ENCODE results near the gene FARS2. TPM values are rescaled to one million over a fixed set of nuclear protein-coding genes. Genes with fewer than 3 reads are reported as not detected.

Gene FARS2
- polyA plus RNA-seq, 2 of the 4 experiments (the other 2 are of a cell fraction) = 12.9 to 17.5 TPM

GRCh38 chr6:5498579-5498899, 237.2 kb downstream of the FARS2 start:
- no peak for ATAC-seq
- no peak for TF ChIP-seq TP53 (CRISPR knock-in tag; IDR thresholded peaks at IDR 0.05)
- no peak for TF ChIP-seq SMC3 (IDR thresholded peaks at IDR 0.05)
- no peak for TF ChIP-seq KDM5A (IDR thresholded peaks at IDR 0.05)
- no peak for TF ChIP-seq POLR2AphosphoS2 (conservative IDR thresholded peaks at IDR 0.05; ENCODE audit: low read length)
- TF ChIP-seq RCOR1 (IDR thresholded peaks at IDR 0.05; ENCODE audit: low read depth, low read length) = no peak
- TF ChIP-seq ESRRA (IDR thresholded peaks at IDR 0.05; ENCODE audit: borderline replicate concordance, low read length) = no peak
- TF ChIP-seq RNF2 (IDR thresholded peaks at IDR 0.05; ENCODE audit: borderline replicate concordance, low read depth) = no peak
- TF ChIP-seq EHMT2 (IDR thresholded peaks at IDR 0.05; ENCODE audit: low read depth) = no peak
- TF ChIP-seq, protein P1, sequence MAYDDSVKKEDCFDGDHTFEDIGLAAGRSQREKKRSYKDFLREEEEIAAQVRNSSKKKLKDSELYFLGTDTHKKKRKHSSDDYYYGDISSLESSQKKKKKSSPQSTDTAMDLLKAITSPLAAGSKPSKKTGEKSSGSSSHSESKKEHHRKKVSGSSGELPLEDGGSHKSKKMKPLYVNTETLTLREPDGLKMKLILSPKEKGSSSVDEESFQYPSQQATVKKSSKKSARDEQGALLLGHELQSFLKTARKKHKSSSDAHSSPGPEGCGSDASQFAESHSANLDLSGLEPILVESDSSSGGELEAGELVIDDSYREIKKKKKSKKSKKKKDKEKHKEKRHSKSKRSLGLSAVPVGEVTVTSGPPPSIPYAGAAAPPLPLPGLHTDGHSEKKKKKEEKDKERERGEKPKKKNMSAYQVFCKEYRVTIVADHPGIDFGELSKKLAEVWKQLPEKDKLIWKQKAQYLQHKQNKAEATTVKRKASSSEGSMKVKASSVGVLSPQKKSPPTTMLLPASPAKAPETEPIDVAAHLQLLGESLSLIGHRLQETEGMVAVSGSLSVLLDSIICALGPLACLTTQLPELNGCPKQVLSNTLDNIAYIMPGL (CRISPR knock-in tag; IDR thresholded peaks at IDR 0.05; ENCODE audit: borderline replicate concordance) = no peak
- TF ChIP-seq ELK1 (IDR thresholded peaks at IDR 0.05; ENCODE audit: low read depth, low read length) = no peak
- no peak for TF ChIP-seq CBX8 (IDR thresholded peaks at IDR 0.05)
- WGBS (ENCODE audit: missing lambda C conversion rate) = 96% methylated on average over 1 of the region's 1 CpG

DNA sequence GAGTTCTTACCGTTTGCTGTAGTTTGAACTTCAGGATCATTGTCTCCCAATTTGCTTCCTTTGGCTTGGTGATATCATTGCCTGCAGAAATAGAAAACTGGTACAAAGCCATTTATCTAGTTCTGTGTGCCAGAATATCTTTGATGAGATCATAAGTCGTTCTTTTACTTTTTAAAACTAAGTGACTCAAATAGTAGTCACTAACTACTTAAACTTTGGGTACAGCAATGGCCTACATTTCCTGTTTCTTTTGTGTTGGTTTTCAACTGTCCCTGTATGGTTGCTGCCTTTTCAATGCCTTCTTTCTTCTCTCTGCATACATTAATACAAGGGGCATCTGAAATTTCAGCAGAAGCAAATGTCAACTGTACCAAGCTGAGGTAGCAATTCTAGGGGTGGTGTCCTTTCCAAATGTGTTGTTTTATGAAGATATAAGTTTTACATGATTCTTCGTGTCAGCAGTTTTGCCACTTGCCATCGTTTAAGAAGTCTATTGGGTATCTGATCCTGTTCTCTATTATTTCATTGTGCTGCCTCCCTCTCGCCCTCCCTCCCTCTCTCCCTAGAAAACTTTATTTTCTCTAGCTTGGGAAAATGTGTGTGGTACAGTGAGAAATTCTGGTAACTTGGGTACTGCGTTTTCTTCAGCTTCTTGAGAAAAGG, 238.5 kb downstream of the FARS2 start:
- ChIA-PET CTCF (interaction anchor here (1.5 kb wide), 1 partner anchor 29 kb away, joined by 4 read pairs; no protein-coding TSS in a partner anchor), POLR2A (no interaction called here)
- 76% methylated on average over 6 of the region's 6 CpGs for WGBS (ENCODE audit: missing lambda C conversion rate)
- Histone ChIP-seq H3K9me3 (no peaks in the 10 kb centered on the region), H3K4me3 (no peak overlapping the region), H3K27ac (no peak overlapping the region), H3K4me1 (no peaks in the 10 kb centered on the region), H3K4me2 (no peak overlapping the region)
- DNase-seq (ENCODE audit: low read depth in 1 of 2, low spot score in 1 of 2) = no peak
- no peak for FAIRE-seq
- ATAC-seq = no peak
- TF ChIP-seq ZNF302 (CRISPR knock-in tag; IDR thresholded peaks at IDR 0.05) = no peak
- TF ChIP-seq MAFK (IDR thresholded peaks at IDR 0.05; ENCODE audit: partially characterized antibody) = peak; percentile 51
- no peak for TF ChIP-seq SREBF2 (IDR thresholded peaks at IDR 0.05)

More at GRCh38 chr6:5498579-5498899, 237.2 kb downstream of the FARS2 start:
- POLR2A ChIA-PET = no interaction called here
- Histone ChIP-seq H3K27ac (no peak overlapping the region), H3K4me2 (no peak overlapping the region), H3K4me3 (no peak overlapping the region), H3K9me3 (no peaks in the 10 kb centered on the region), H3K4me1 (no peaks in the 10 kb centered on the region)
- CTCF ChIA-PET = interaction anchor here (0.9 to 1.5 kb wide), 2 partner anchors 13 to 28 kb away, joined by 3 to 4 read pairs; no protein-coding TSS in a partner anchor
- FAIRE-seq (no peak), DNase-seq (ENCODE audit: low read depth in 1 of 2, low spot score in 1 of 2) (no peak)

DNA sequence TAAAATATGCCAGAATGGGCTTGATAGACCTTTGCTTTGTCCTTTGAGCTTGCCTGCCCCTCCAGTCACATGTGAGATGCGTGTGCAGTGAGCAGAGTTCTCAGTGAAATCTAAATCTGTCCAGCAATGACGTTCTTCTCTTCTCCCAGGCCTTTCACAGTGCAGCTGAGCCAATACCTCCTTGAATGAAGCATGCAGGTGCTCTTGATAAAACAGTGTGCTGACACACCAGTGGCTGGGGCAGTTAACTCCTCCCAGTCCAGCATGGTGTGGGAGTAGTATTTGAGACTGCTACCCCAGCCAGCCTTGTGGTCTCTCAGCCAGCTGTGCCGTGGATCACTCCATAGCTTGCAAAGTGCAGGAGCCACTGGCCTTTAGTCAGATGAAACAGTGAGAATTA, 240.5 kb downstream of the FARS2 start:
- Histone ChIP-seq H3K4me1 (no peaks in the 10 kb centered on the region), H3K4me3 (no peak overlapping the region), H3K27ac (no peak overlapping the region), H3K4me2 (no peak overlapping the region), H3K9me3 (no peaks in the 10 kb centered on the region)
- POLR2A ChIA-PET = no interaction called here
- ATAC-seq = no peak
- TF ChIP-seq, protein P2, sequence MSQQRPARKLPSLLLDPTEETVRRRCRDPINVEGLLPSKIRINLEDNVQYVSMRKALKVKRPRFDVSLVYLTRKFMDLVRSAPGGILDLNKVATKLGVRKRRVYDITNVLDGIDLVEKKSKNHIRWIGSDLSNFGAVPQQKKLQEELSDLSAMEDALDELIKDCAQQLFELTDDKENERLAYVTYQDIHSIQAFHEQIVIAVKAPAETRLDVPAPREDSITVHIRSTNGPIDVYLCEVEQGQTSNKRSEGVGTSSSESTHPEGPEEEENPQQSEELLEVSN (IDR thresholded peaks at IDR 0.05; ENCODE audit: borderline replicate concordance, low read depth) = no peak
- no peak for TF ChIP-seq PBX3 (IDR thresholded peaks at IDR 0.05)
- no peak for TF ChIP-seq NPAS2 (CRISPR knock-in tag; IDR thresholded peaks at IDR 0.05; ENCODE audit: borderline replicate concordance)
- 100% methylated on average over 2 of the region's 3 CpGs for WGBS (ENCODE audit: missing lambda C conversion rate)
- no peak for DNase-seq (ENCODE audit: low read depth in 1 of 2, low spot score in 1 of 2)
- no peak for FAIRE-seq
- CTCF ChIA-PET = no interaction called here

Data from A549 (cell line).